Germinal center (tissue), 1 donor: ENCODE data around the gene DUSP7.

ENCODE experiments used
- DNase-seq: peaks from one replicate; pipeline ENCODE4 v3.0.0; 2012; ENCODE audit warnings: mixed read lengths, low spot score

The DUSP7 gene

GRCh38 chr3:52086976-52087663 is 30.7 kb upstream of the DUSP7 start:
- no peak for DNase-seq

GRCh38 chr3:52086461-52086860 is 30.1 kb upstream of the DUSP7 start:
- DNase-seq: no peak

GRCh38 chr3:52085681-52086282 is 29.4 kb upstream of the DUSP7 start:
- no peak for DNase-seq

GRCh38 chr3:52084954-52085680 is 28.7 kb upstream of the DUSP7 start:
- DNase-seq: no peak

- no peak for DNase-seq
These were observed 28.0 kb upstream of the DUSP7 start for GRCh38 chr3:52084216-52084945.

GRCh38 chr3:52083556-52084087 is 27.3 kb upstream of the DUSP7 start:
- DNase-seq: no peak

- DNase-seq: no peak
These were observed 26.6 kb upstream of the DUSP7 start for GRCh38 chr3:52082951-52083350.

GRCh38 chr3:52080830-52081719 is 24.7 kb upstream of the DUSP7 start:
- no peak for DNase-seq

- no peak for DNase-seq
These were observed 23.6 kb upstream of the DUSP7 start for GRCh38 chr3:52079958-52080357.

GRCh38 chr3:52078781-52079560 is 22.6 kb upstream of the DUSP7 start:
- no peak for DNase-seq

- no peak for DNase-seq
These were observed 21.6 kb upstream of the DUSP7 start for GRCh38 chr3:52077925-52078324.

- DNase-seq: no peak
These were observed 20.8 kb upstream of the DUSP7 start for GRCh38 chr3:52076896-52077780.

GRCh38 chr3:52073490-52073889 is 17.1 kb upstream of the DUSP7 start:
- no peak for DNase-seq

- no peak for DNase-seq
These were observed 16.1 kb upstream of the DUSP7 start for GRCh38 chr3:52072471-52072870.

GRCh38 chr3:52072020-52072419 is 15.6 kb upstream of the DUSP7 start:
- DNase-seq: no peak

- no peak for DNase-seq
These were observed 14.6 kb upstream of the DUSP7 start for GRCh38 chr3:52070724-52071621.

GRCh38 chr3:52069855-52070254 is 13.5 kb upstream of the DUSP7 start:
- no peak for DNase-seq

GRCh38 chr3:52069135-52069534 is 12.8 kb upstream of the DUSP7 start:
- DNase-seq: no peak
